HG03342 (cell line): ENCODE results near the gene NOSTRIN.
"Not testable (repeated sequence)": the region's sequence is repeated elsewhere in the genome, so short reads cannot be mapped to it uniquely, and the experiment has no call there.

Experiments used
- ATAC-seq: cut with Tn5 transposase; IDR thresholded peaks from one replicate; pipeline ENCODE4 v1.9.1; 2021; ENCODE audit warnings: mild to moderate bottlenecking, moderate library complexity; ENCODE audit not compliant: unreplicated experiment

The NOSTRIN gene

GRCh38 chr2:168787782-168788376 is 14.6 kb upstream of the NOSTRIN start:
- ATAC-seq, result no peak

GRCh38 chr2:168789776-168790175 is 12.7 kb upstream of the NOSTRIN start:
- ATAC-seq, result no peak

GRCh38 chr2:168790226-168790902 is 12.1 kb upstream of the NOSTRIN start:
- ATAC-seq, result no peak

GRCh38 chr2:168791140-168791539 is 11.3 kb upstream of the NOSTRIN start:
- not testable (repeated sequence) for ATAC-seq

GRCh38 chr2:168793596-168793995 is 8.8 kb upstream of the NOSTRIN start:
- ATAC-seq, result no peak

GRCh38 chr2:168794968-168795367 is 7.5 kb upstream of the NOSTRIN start:
- no peak for ATAC-seq

- ATAC-seq, result no peak
Observed at GRCh38 chr2:168796090-168796577, 6.3 kb upstream of the NOSTRIN start.

- ATAC-seq, result no peak
Observed at GRCh38 chr2:168796583-168797285, 5.7 kb upstream of the NOSTRIN start.

- no peak for ATAC-seq
Observed at GRCh38 chr2:168797286-168797655, 5.2 kb upstream of the NOSTRIN start.

GRCh38 chr2:168798076-168798887 is 4.2 kb upstream of the NOSTRIN start:
- no peak for ATAC-seq

- ATAC-seq, result no peak
Observed at GRCh38 chr2:168798888-168799410, 3.5 kb upstream of the NOSTRIN start.

GRCh38 chr2:168801471-168801870 is 966 bp upstream of the NOSTRIN start:
- ATAC-seq, result no peak

- no peak for ATAC-seq
Observed at GRCh38 chr2:168802859-168803725, 655 bp downstream of the NOSTRIN start.

- ATAC-seq, result no peak
Observed at GRCh38 chr2:168804214-168804613, 1.8 kb downstream of the NOSTRIN start.

- ATAC-seq, result no peak
Observed at GRCh38 chr2:168805615-168806014, 3.2 kb downstream of the NOSTRIN start.

GRCh38 chr2:168809537-168809936 is 7.1 kb downstream of the NOSTRIN start:
- ATAC-seq, result no peak

GRCh38 chr2:168810235-168810634 is 7.8 kb downstream of the NOSTRIN start:
- ATAC-seq, result no peak

- no peak for ATAC-seq
Observed at GRCh38 chr2:168811696-168812095, 9.3 kb downstream of the NOSTRIN start.

- ATAC-seq, result no peak
Observed at GRCh38 chr2:168814046-168814445, 11.6 kb downstream of the NOSTRIN start.
